A549 treated with CORT108297 at 1 μM for 4 hours (cell line): ENCODE results near the gene SNAP47. TPM values are rescaled to one million over a fixed set of nuclear protein-coding genes. Genes with fewer than 3 reads are reported as not detected.

Experiments used
- total RNA-seq: library from RNA; stranded (reverse); fragments of 200-300 nt; extraction: Qiagen RNA extraction; gene quantifications from 5 replicates; pipeline ENCODE4 v1.2.3, GENCODE V29; 2022

SNAP47 gene
- 28.0 to 31.4 TPM (median 29.0 TPM) in 5 replicates for total RNA-seq

DNA sequence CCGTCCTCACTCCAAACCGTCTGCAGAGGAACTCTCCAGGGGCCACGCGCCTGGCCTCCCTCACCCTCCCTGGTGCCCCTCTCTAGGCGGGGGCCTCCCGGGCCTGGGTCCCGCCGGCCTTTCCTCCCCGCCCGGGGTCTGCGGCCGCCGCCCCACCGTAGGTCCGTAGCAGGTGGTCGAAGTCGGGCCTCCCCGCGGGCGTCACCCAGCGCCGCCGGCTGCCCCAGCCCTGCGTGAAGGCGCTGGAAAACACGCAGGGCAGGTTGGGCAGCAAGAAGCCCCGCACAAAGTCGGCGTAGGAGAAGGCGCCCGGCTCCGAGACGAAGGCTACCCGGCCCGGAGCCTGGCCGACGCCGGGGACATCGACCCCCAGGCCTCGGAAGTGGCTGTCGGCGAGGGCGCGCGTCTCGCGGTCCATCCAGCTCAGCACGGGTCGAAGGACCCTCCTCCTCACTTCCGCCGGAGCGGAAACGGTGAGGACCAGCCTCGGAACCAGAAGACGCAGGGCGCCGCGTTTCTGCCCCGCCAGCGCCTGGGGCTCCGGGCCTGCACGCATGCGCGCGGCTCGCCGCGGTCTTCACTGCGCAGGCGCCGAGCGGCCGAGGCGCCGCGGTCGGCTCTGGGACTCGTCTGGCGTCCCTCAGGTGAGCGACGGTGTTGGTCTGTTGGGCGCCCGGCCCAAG is at the start of gene SNAP47, which contains the start of gene JMJD4:
Gene SNAP47 (plus strand): TSS at position 580 of the 683 bp plus-strand sequence. CDS start 12,302 bp downstream, outside the sequence.
Gene JMJD4 (minus strand): TSS at position 447 of the 683 bp plus-strand sequence. CDS start 29 bp downstream, at position 418.

GRCh38 chr1:227815468-227816409 is 80.5 kb downstream of the SNAP47 start, which contains the start of gene PRSS38:
Gene PRSS38, plus strand, starts transcription at chr1:227815675. Its CDS starts 42 bp downstream, at chr1:227815717.

Other genes with a start within 250 kb of the SNAP47 start
- gene ZNF678, start 171.9 kb upstream of the SNAP47 start, total RNA-seq, result 0.88 to 1.9 TPM (median 1.6 TPM) in 5 replicates
- 23.6 to 33.4 TPM (median 31.3 TPM) in 5 replicates for gene JMJD4, start 133 bp upstream of the SNAP47 start, total RNA-seq
- gene PRSS38, start 80.2 kb downstream of the SNAP47 start, total RNA-seq, result not detected in 5 replicates
- gene WNT9A, start 212.5 kb downstream of the SNAP47 start, total RNA-seq, result 6.5 to 10.7 TPM (median 8.7 TPM) in 5 replicates